Hippocampal formation (tissue), 2 donors: ENCODE data around the gene LRRC43.
"Not testable (repeated sequence)": the region's sequence is repeated elsewhere in the genome, so short reads cannot be mapped to it uniquely, and the experiment has no call there.

Experiments used
- DNase-seq, 2 donors: peaks; one replicate each; lab custom pipeline; 2025; lab: John Stamatoyannopoulos, UW

The LRRC43 gene

GRCh38 chr12:122192441-122192840, 9.5 kb downstream of the LRRC43 start:
- no peak for DNase-seq

- DNase-seq = no peak
These were observed 11.9 kb downstream of the LRRC43 start for GRCh38 chr12:122194804-122195203.

GRCh38 chr12:122195405-122195804, 12.5 kb downstream of the LRRC43 start:
- no peak for DNase-seq

- DNase-seq = no peak
These were observed 14.7 kb downstream of the LRRC43 start for GRCh38 chr12:122197612-122197966.

- DNase-seq = no peak
These were observed 16.8 kb downstream of the LRRC43 start for GRCh38 chr12:122199484-122200355.

GRCh38 chr12:122200541-122201175, 17.7 kb downstream of the LRRC43 start:
- no peak for DNase-seq

- no peak for DNase-seq
These were observed 18.5 kb downstream of the LRRC43 start for GRCh38 chr12:122201381-122201780.

GRCh38 chr12:122202017-122202416, 19.1 kb downstream of the LRRC43 start:
- DNase-seq = no peak

- not testable (repeated sequence) for DNase-seq
These were observed 19.9 kb downstream of the LRRC43 start for GRCh38 chr12:122202811-122203210.

GRCh38 chr12:122203301-122204166, 20.6 kb downstream of the LRRC43 start, which contains the start of gene B3GNT4:
TSS of gene B3GNT4 (plus strand) at chr12:122203709. CDS start at chr12:122204619, 910 bp downstream.
- no peak for DNase-seq

GRCh38 chr12:122204167-122205052, 21.5 kb downstream of the LRRC43 start:
- DNase-seq = no peak

GRCh38 chr12:122205053-122205925, 22.4 kb downstream of the LRRC43 start:
- DNase-seq = no peak

- DNase-seq = no peak
These were observed 23.4 kb downstream of the LRRC43 start for GRCh38 chr12:122206111-122206881.

- no peak for DNase-seq
These were observed 24.1 kb downstream of the LRRC43 start for GRCh38 chr12:122206976-122207375.

- DNase-seq = no peak
These were observed 24.5 kb downstream of the LRRC43 start for GRCh38 chr12:122207391-122207790.

- no peak for DNase-seq
These were observed 25.3 kb downstream of the LRRC43 start for GRCh38 chr12:122208073-122208820.

GRCh38 chr12:122215771-122216170, 32.8 kb downstream of the LRRC43 start:
- DNase-seq = no peak

- DNase-seq = no peak
These were observed 33.5 kb downstream of the LRRC43 start for GRCh38 chr12:122216445-122216844.
